HG02870 (cell line): ENCODE data around the gene SENP1.
"Not testable (repeated sequence)": the region's sequence is repeated elsewhere in the genome, so short reads cannot be mapped to it uniquely, and the experiment has no call there.

Experiments
- ATAC-seq: cut with Tn5 transposase; IDR thresholded peaks from one replicate; pipeline ENCODE4 v1.9.1; 2021; ENCODE audit warnings: mild to moderate bottlenecking, moderate library complexity; ENCODE audit not compliant: unreplicated experiment

SENP1 gene

GRCh38 chr12:48115957-48116356, 10.1 kb upstream of the SENP1 start:
- ATAC-seq: no peak

DNA sequence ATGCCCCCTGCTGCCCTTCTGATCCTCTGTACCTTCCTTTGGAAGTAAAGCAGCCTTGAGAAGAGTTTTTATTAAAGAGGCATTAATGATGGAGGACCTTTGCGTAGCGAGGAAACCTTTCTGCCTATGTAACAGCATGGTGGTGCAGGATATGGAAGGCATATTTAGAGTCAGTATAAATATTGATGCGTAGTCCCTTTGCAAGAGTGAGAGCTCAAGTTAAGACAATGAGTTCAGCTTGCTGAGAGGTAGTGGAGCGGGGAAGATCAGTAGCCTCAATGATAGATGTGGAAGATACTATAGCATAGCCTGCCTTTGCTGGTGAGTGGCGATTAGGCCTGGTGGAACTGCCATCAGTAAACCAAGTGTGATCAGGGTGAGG, 5.4 kb upstream of the SENP1 start:
- not testable (repeated sequence) for ATAC-seq

- no peak for ATAC-seq
Measured at GRCh38 chr12:48110691-48111311, 4.9 kb upstream of the SENP1 start.

- no peak for ATAC-seq
Measured at GRCh38 chr12:48109424-48109823, 3.5 kb upstream of the SENP1 start.

GRCh38 chr12:48106681-48107613, 1.1 kb upstream of the SENP1 start:
- ATAC-seq: no peak

- peak; percentile 22 for ATAC-seq
Measured at GRCh38 chr12:48105321-48105866, 485 bp downstream of the SENP1 start.

DNA sequence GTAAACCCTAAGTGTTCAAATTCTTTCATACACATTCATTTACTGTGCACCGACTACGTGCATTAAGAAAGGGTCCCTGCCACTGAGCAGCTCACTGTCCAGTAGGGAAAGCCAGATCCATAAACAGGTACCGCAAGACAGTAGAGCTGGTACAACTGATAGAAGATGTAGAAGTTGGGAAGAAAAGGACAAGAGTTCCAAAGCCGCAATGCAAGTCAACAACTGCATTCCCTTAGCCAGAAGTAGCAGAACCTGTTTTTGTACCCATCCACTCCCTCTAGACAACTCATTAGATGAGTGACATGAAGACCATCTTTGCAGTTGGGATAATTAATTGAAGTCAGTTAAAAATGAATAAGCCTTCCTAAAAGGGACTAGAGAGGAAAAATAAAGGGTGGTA, 1.3 kb downstream of the SENP1 start:
- ATAC-seq: no peak

DNA sequence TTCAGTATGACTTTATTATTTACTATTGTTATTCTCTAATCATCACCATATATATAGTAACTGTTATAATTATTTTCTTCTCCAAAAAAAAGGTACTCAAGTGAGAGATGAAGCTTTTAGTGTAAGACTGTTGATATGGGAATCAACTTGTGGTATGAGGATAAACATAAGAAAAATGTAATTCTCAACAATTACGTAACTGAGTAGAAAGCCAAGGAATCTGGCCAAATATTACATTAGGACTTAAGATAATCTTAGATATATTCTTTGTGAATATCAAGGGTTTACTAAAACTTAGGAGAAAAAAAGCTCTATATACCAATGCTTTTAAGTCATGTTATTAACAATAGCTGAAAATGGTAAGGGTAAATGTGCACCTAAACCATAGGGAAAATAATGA, 13.3 kb downstream of the SENP1 start:
- no peak for ATAC-seq

DNA sequence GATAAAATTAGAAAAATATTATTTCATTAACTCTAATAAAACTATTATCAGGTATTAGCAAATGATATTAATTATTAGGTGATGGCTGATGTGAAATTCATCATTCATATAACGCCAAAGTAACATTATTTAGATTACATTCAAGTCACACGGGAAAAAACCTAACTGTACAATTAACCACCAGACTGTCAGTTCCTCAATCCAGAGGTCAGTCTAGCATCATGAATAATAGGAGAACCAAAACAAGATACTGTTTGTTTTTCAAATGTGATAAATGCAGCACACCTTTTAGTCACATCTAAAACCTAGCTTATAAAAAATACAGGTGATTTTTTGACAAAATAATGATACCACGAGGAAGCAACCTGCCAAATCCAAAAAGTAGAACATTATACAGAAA, 19.6 kb downstream of the SENP1 start:
- ATAC-seq: no peak

GRCh38 chr12:48084841-48085460, 20.9 kb downstream of the SENP1 start:
- no peak for ATAC-seq

GRCh38 chr12:48084066-48084465, 21.8 kb downstream of the SENP1 start:
- no peak for ATAC-seq

DNA sequence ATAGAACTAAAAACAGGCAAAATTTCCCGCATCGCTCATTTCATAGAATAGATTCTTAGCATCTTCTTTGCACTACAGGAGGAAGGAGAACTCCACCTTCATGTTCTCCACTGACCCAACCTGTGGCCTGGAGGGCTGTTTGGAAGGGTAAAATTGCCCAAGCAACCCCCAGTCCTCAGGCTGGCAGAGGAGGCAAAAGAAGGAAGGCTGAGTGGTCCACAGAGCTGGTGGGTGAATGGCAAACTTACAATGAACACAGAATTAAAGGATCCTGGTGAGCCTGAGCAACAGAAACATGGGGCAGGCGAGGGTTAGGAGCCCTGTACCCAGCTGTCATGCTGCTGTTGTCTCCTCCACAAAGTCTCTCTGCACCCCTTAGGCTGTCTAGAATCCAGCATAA, 25.1 kb downstream of the SENP1 start:
- ATAC-seq: no peak

- ATAC-seq: no peak
Measured at GRCh38 chr12:48080285-48080684, 25.6 kb downstream of the SENP1 start.

DNA sequence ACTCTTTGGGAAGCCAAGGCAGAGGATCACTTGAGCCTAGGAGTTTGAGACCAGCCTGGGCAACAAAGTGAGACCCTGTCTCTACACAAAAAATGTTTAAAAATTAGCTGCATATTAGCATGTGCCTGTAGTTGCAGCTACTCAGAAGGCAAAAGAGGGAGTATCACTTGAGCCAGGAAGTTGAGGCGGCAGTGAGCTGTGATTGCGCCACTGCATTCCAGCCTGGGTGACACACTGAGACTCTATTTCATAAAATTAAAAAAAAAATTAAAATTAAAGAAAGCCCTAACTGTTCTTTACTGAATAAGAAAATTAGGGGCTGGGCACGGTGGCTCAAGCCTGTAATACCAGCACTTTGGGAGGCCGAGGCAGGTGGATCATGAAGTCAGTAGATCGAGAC, 27.0 kb downstream of the SENP1 start:
- no peak for ATAC-seq

DNA sequence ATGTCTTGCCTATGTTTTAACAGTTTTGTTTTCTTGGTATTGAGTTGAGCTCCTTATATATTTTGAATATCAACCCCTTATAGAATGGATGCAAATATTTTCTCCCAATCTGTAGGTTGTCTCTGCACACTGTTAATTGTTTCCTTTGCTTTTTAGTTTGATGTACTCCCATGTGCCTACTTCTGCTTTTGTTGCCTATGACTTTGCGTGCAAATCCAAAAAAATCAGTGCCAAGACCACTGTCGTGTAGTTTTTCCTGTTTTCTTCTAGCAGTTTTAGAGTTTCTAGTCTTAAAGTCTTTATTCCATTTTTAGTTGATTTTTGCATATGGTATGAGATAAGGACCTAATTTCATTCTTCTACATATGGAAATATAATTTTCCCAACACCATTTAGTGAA, 28.8 kb downstream of the SENP1 start:
- no peak for ATAC-seq

- ATAC-seq: no peak
Measured at GRCh38 chr12:48075832-48076231, 30.0 kb downstream of the SENP1 start.

GRCh38 chr12:48074266-48074665, 31.6 kb downstream of the SENP1 start:
- ATAC-seq: no peak

- no peak for ATAC-seq
Measured at GRCh38 chr12:48072266-48072665, 33.6 kb downstream of the SENP1 start.

GRCh38 chr12:48071808-48072207, 34.1 kb downstream of the SENP1 start:
- no peak for ATAC-seq

DNA sequence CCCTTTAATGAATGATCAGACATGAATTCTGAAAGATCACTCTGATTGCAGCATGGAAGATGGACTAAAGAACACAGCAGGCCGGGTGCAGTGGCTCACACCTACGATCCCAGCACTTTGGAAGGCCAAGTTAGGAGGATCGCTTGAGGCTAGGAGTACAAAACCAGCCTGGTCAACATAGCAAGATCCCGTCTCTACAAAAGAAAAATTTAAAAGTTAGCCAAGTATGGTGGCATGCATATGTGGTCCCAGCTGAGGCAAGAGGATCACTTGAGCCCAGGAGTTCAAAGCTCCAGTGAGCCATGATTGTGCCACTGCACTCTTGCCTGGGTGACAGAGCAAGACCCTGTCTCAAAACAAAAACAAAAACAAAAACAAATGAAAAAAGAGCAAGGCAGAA, 35.1 kb downstream of the SENP1 start:
- ATAC-seq: no peak

DNA sequence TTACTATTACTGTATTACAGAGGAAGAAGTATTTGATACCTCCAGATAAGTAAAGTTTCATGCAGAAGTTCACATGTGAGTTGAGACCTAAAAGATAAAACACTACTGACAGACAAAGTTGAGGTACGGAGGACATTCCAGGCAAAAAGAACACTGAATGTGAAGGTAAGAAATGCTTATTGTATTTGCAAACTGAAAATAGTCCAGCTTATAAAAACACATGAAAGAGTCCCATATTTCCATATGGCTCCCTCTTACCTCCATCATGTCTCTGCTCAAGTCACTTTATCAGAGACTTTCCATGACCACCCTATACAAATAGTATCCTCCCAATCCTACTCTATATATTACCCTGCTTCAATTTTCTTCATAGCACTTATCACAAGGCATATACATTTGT, 35.8 kb downstream of the SENP1 start:
- ATAC-seq: no peak

DNA sequence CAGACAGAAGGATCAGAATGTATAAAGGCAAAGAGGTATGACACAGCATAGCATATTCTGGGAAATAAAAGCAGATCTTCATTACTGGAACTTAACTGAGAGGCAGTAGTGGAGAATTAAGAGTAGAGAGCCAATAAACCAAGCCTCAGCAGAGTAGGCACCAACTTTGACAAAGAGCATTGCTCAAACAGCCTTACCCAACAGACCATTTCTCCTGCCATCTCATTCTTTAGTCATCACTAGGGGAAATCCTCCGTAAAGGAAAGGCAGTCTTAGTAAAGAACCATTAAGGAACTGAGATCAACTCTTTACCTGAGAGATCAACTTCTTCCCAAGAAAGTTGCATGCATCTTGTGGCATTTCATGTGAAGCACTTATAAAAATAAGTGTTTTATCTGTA, 36.6 kb downstream of the SENP1 start:
- no peak for ATAC-seq
